NCI-H1694 treated with DMSO at 0.1 percent for 48 hours (cell line): Measurements from ENCODE around the gene NFIA.
A peak's percentile ranks its signal among the peaks of the same experiment; 100 is the strongest.

Experiments used
- DNase-seq: peaks from one replicate; lab custom pipeline; 2025; lab: John Stamatoyannopoulos, UW

NFIA gene

DNA sequence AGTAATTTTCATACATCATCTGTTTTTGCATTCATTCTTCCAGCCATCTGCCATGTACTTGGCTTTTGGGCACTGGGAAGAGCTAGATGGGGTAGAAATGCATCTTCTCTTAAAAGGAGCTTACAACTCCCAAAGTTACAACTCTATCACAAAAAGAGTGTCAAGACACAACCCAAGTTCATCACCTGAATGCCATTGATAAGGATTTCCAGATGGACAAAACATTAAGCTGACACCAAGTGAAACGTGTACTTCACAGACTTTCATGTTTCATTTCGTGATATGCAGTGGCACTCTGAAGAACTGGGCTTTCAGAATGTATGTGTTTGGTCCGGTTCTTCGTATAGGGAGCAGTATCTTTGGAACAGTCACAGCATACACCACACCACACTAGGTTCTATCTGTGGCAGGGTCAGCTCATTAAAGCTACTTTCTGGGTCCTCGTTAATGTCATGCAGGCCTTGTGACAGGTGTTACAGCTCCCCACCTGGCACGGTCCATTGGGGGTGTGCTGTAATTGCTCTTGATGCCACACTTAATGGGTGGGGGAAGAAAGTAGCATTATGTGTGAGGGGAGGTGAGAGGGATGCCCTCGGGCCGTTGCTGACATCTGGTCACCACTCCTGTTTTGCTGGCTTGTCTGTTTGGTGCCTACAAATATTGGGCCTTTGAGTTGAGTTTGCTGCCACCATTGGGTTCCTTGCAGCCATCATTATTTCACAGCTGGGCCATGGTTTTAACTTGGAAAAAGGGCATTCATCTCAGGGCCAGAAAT is 164.9 kb downstream of the NFIA start:
- DNase-seq: no peak

DNA sequence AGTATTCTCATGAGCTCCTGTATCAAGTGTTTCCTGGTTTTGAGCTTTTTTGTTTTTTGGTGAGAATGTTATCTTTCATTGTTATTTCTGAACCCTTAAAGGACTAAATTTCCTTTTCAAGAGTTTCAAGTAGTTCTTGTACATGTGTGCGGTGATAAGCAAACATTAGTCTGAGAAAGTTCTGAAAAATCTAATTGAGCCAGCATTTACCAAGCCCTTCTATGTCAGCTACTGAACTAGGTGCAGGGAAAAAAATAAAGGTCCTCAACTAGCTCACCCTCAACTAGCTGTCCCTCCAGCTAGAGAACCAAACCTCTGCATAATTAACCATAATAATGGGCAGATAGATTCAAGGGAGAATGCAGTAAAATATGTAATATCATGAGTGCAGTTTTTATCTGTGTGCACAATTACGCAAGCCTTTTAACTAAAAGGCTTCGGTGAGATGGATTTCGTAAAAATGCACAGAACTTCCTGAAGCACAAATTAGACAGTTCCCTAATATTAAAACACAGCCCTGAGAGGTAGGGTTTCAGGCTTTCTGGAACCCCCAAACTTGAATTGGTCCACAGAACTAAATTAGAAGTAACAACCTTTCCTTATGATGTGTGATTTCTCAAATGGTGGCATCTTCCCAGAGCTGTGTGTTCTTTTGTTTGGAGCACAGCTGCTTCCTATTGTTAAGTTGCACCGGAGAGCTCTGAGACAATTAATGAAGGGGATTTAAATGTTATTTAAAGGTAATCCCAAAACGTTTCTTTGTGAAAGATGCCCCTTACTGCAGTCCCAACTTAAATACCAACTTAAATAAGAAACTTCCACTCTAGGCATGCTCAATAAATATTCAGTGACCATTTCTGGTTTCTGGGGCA is 165.8 kb downstream of the NFIA start:
- DNase-seq: no peak

DNA sequence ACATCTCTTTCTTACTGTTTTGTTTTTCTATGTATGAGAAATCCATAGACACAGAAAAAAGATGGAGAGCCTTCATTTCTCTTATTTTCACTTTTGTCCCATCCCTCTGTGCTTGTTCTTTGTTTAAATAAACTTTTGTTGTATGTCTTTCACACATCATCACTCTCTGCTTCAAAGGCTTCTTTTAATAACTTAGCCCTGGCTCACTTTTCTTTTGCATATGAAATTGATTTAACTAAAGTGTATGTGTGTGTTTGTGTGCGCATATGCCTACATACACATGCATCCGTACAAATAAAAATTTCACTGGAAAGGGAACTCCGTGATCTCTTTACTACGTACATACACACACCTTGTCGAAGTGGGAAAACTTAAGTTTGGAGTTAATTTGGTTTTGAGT is 168.6 kb downstream of the NFIA start:
- DNase-seq: no peak

DNA sequence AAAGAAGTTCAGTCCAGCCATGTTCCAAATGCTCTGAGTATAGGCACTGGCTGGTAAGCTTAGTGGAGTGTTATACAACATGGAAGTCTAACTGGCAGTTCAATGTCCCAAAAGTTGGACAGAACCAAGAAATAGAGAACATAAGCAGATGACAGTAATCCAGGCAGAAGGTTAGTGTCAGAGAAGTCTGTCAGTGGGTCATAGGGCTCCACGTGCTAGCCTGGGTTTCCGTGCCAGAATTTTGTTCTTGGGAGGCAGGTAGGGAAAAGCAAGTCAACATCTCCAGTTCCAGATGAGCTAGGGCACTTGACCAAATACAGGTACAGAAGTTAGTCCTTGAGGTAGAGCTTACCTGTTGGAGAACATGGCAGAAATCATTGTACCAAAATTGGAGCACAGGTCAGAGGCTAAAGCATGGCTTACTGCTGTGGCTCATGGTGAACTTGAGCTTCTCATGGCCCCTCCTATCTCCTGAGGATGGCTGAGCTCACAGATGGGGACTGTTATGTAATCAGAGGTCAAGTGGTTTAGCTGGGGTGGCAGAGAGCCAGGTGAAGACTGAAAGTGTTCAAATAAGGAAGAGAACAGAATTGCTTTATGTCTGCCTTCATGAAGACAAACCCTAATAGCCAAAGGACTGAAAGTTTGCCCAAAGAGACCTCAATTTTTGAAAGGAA is 170.8 kb downstream of the NFIA start:
- DNase-seq: peak; percentile 27

DNA sequence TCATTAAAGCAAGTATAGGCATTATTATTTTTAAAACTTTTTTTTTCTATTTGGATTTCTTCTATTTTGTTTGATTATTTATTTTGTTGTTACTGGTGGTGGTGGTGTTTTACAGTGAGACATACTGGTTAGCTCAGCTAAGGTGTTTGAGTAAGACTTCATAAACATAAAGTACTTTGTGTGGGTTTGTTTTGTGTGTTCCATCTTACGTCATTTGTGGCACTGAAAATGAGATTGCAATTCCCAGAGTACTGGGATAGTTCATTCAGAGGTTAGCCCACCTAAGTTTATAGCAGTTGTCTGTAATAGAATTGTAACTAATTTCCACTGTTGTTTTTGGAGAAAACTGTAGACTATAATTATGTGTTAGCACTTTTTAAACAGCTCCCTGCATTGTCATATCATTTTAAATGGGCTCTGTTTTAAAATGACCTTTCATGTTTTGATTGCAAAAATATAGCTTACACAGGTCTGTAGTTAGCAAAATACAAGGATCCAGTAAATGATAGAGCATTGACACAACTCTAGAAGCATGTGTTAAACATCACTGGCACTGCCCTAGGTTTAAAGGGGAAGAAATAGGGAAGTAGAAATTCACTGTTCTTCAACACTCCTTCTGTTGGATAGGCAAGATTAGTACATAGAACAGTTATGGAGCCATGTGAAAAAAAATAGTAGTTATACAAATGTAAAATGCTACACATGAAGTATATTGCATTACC is 171.7 kb downstream of the NFIA start:
- no peak for DNase-seq

DNA sequence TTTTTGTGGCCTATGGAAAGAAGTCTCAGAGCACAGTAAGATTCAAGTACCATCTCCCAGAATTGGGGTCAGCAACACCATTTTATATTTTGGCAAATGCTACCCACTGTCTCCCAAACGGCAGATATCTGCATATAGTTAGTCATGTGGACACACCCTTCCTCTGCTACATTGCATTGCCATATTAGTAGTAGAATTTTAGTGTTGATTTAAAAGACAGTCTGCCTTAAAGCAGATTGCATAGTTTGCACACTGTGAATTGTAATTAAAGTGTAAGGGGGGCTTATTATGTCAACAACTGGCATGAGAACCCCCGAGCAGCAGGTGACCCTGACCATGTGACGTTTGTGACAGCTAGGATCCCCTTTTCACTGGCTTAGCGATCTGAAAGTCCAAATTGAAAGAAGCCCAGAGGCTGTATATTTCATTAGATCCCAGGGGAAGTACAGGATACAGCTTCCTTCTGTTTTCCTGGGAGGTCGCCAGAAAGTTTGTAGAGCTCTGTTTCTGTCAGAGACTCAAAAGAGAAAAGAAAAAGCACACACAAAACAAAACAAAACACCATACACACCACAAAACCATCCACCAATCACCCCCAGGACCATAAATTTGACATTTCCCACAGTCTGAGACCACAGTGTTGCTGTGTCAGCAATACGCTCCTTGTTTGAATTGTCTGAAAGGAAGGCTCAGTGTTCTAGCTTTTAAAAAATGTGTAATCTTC is 172.4 kb downstream of the NFIA start:
- DNase-seq: peak; percentile 85

DNA sequence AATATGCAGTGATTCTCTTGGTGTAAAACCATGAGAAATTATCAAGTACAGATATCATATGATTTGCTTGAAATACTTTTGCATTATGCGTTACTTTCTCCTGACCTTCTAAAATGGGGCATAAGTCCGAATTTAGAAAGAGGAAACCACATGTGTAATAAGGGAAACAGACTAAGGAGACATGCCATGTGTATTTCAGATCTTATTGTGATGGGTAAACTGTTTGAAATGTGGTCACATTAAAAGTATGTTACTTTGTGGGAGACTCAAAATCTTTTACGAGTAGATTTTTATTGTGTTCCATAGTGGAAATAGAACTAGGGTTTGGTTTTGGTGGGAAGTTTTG is 173.0 kb downstream of the NFIA start:
- DNase-seq: no peak

DNA sequence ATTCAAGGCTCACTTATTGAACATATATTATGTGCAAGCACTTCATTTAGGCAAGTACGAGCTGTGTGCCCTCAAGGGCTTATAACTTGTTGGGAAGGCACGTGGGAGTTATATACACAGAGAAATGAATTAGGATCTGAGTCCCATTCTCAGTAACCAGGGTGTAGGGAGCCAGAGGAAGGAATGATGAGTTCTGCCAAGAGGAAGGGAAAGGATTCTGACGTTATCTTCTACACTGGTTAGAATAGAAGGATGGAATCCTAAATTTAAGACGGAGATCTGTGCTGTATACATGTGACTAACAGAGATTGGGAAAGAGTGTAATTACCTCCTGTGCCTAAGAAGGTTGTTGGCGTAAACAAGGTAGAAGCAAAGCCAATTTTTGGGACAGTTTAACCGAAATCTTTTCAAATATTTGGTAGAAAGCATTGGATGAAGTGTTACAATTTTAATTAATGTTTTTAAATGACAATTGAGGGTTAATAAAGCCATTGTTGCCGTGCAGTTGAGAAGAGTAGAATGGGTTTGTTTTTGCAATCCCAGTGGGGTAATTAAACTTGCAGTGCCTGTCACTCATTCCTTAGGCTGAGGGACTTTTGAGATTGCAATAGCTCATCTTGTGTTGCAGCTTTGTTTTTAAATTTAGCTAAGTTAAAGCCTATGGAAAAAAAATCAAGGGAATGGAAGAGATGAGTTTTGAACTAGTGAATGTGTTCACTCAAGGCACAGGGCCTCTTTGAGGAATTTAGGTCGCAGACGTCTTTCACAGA is 177.2 kb downstream of the NFIA start:
- DNase-seq: no peak

DNA sequence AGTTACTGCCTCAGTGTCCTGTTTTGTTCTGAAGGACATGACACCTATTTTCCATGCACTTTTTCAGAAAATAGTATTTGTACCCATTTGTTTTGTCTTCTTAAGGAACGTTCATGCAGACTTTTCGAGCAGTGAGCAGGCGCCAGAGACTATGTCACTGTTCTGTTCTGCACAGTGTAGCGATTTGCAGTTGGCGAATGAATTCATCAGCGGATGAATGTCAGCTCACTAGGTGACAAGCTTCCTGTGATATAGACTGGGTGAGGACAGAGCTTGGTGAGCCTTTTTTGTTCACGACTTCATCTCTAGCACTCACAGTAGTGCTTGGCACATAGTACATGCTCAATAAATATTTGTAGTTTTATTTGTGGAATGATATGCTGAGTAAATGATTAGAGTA is 177.8 kb downstream of the NFIA start:
- DNase-seq: no peak

DNA sequence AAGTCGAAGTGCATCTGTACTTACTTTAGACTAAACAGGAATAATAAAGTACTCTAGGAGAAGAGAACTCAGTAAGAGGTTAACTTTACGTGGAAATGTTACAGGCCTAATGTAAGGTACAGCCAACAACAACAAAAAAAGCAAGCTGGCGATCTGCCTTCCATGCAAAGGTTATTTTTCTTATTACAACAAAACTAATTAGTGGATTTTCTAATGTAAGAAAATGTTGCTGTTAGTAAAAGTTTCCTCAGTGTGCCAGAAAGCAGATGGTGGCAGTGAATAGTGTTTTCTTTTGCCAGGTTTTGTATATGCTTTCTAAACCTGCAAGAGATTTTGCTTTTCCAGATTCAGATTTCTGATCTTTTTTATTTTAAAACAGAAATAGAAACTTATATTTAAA is 179.2 kb downstream of the NFIA start:
- DNase-seq: peak; percentile 11

DNA sequence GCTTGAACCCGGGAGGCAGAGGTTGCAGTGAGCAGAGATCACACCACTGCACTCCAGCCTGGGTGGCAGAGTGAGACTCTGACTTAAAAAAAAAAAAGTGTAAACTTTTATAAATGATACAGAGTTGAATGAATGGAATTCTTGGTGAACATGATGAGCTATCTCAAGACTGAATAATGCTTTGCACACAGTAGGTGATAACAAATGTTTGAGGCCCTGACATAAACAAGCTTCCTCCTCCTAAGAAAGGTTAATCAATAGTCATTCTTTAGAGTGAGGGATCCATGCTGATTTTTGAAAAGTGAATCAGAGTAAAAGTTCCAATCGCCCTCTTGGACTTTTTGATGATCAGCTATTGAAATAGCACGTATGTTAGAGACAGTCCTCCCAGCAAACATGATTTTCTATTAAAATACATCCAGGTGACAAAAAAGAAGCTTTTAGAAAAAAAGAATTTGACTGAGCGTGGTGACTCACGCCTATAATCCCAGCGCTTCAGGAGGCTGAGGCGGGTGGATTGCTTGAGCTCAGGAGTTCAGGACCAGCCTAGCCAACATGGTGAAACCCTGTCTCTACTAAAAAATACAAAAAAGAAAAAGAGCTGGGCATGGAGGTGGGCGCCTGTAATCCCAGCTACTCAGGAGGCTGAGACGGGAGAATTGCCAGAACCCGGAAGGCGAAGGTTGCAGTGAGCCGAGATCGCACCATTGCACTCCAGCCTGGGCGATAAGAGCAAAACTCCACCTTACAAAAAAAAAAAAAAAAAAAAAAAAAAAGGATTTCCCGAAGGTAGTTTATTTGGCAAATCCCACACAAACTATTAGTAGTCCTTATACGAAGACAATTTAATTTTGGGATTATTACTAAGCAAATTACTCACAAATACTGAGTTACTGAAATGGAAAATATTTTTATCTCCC is 181.8 kb downstream of the NFIA start:
- no peak for DNase-seq

DNA sequence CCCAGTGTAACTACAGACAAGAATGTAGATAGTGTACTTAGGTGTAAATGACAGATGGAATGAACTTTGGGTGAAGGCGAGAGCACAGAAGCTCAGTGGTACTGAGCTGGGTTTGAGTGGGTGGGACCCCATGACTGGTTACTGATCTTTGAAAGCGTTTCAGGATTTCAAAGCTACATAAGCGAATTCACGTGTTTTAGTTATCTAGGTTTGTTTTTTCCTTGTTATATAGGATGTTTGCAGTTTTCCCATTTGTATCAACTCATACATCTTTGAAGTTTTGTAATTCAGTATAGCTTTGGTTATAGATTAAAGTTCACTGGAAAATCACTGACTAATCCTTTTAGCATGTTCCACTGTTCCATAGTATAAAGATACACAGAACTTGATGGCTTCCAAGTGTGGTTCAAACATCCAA is 182.5 kb downstream of the NFIA start:
- no peak for DNase-seq

DNA sequence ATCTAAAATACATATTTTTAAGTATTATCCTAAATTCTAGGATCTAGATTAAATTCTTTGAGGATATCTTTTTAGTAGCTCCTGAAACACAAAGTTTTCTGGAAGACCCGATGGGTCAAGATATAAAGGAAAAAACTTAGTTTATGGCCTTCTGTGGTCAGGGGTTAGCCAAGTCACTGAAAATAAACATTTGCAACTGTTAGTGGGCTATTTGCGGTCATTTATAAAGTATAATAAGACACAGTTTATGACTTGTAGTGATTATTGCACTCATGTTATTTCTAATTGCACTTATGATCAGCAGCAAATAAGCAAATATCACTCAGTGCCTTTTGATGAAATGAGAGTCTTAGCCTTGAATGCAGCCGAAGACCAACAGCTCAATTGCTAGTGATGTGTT is 183.3 kb downstream of the NFIA start:
- DNase-seq: no peak

DNA sequence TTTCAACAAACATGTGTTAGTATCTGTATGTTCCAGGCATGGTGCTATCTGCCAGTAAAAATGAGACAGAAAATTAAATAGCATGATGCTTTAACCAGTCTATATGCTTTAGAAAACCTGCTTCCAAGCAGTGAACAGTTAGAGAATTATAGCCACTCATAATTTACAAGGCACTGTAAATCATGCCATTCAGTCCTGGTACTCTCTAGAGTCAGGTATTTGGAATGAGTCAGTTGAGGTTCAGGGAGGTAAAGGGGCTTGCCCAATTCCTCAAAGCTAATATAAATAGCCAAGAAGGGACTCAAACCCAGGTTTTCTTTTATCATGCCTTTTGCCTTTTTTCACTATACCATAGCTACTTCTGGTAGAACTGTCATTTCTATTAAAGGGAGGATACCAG is 184.4 kb downstream of the NFIA start:
- DNase-seq: no peak

DNA sequence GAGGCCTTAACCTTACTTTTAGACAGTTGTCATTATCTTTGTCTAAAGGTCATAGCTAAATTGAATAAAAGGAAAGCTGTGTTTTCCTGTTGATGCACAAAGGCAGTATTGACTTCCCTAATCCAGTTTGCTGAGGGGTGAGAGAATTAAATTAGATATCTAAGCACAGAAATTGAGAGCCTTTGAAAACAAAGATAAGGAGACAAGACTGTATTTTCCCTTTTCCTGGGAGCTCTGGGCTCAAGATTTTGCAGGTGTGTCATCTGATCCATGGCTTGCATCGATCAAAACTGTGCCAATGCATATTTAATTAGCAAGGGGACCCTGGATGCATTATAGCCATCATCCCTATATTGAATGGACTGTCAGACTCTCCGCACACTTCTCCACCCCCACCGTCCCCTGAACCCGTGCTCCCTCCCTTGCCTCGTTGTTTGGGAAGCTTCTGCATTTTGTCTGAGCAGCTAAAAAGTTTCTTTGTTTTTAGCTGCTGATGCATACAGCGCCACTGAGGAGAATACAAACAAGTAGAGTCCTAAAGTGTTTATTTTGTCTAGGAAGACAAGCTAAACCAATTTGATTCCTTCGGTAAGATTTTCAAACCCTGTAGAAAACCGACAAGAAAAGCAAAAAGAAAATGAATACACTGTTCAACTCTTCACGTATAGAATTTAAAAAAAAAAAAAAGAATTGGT is 186.3 kb downstream of the NFIA start:
- no peak for DNase-seq

DNA sequence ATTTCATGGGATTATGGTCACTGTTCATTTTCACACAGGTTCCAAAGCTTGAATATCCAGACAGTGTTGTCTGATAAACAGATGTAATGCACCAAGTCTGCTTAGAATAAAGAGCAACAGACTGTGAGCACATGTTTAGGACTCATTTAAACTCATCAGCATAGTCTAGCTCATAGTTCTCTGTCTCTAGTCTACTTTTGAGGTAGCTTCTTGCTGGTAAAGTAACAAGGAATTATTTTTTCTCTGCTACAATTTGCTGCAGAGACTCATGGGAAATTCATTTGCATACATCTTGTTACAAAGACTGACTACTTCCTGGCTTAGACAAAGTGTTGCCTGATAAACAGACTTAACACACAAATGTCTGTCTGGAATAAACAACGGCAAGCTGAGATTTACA is 187.2 kb downstream of the NFIA start:
- no peak for DNase-seq

DNA sequence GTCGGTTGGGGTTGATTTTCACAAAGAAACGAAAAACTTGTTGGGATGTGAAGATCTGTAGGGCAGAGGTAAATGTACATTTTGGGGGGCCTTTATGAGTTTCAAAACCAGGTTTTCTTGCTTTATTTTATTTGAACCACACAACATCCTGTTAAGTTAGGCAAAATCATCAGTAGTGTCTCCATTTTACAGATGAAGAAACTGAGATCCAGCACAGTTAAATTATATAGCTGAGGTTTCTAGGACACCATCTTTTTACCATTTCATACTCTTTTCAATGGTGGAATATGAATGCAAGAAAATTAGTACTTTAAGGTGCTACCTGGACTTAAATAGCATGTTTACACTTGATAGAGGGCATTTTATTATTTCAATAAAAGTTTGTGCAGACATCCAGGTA is 187.7 kb downstream of the NFIA start:
- no peak for DNase-seq

DNA sequence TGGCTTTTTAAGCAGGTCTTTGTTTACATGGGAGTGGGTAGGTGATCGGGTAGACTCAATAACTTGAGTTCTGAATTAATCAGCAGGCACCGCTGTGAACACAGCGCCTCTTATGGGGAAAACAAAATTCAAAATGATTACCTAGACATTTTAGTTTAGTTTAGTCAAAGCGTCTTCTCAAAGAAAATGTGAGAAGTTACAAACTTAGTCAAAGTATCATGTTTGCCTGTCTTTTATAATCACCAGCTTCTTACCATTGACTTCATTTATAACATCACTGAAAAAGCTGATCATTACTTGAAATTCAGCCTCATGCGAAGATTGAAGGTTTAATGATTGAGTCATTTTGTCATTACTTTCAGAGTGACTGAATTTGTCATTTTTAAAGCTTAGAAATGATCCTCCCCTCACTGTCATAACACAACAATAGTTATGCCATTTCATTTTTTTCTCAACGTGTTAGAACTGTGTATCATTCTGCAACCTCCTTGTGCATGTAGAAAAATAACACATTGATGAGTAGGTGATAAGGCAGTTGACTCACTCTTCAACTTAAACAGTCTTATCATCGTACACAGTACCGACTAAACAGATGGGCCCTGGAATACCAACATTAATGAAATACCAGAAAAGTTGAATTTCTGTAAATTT is 188.5 kb downstream of the NFIA start:
- no peak for DNase-seq

DNA sequence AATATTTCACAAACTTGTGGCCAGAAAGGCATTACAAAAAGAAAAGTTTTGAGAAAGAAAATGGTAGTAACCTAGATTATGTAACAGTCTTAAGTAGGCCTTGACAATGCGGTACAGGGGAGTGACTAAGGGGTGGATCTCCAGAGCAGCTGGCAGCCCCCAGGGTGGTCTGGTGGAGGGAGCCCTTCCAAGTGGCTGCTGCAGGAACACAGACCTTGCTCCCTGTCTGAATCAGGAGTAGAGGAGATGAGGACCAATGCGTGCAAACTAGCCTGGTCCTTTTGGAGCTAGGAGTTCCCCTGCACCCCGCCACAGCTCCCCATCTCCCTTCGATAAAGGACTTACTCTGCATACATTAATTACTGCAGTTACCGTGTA is 189.0 kb downstream of the NFIA start:
- no peak for DNase-seq
